ENCODE measurements around the gene INS.

The INS gene

DNA sequence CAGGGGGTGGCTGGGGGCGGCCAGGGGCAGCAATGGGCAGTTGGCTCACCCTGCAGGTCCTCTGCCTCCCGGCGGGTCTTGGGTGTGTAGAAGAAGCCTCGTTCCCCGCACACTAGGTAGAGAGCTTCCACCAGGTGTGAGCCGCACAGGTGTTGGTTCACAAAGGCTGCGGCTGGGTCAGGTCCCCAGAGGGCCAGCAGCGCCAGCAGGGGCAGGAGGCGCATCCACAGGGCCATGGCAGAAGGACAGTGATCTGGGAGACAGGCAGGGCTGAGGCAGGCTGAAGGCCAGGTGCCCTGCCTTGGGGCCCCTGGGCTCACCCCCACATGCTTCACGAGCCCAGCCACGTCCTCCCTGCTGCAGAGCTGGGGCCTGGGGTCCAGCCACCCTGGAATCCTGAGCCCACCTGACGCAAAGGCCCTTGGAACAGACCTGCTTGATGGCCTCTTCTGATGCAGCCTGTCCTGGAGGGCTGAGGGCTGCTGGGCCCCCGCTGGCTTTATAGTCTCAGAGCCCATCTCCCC, at the start of gene INS:
Gene INS (minus strand): TSS at position 474 of the 524 bp plus-strand sequence. CDS start 238 bp downstream, at position 236.
- no peak for DNase-seq

DNA sequence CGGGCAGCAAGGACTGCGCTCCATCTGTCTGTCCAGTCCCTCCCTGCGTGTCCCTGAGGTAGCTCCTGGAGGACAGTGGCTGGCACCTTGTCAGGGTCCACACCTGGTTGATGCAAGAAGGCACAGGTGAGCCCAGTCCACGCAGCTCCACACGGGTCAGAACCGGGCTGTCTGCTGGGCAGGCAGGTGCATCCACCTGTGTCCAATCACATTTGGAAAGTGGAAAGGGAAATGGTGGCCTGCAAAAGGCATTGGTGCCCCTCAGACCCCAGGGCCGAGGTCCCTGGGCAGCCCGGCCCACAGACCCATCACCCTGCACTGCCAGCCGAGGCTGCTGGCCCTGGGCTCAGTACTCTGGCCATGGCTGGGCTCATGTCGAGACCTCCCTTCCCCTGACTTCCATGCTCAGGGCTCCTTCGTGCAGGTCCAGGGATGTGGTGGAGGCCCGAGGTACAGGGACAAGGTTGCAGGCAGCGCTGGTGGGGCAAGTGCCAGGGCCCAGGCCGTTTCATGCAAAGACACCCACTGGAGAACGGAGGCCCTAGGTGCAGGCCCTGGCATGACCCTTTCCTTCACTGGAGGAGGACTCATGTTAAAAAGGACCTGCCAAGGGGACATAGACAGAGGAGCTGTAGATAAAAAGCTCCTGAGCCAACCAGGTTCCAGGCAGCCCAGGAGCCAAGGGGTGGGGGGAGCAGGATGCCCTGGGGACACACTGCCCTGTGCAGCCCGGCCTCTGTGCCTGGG, 49.5 kb upstream of the INS start:
- DNase-seq = no peak

DNA sequence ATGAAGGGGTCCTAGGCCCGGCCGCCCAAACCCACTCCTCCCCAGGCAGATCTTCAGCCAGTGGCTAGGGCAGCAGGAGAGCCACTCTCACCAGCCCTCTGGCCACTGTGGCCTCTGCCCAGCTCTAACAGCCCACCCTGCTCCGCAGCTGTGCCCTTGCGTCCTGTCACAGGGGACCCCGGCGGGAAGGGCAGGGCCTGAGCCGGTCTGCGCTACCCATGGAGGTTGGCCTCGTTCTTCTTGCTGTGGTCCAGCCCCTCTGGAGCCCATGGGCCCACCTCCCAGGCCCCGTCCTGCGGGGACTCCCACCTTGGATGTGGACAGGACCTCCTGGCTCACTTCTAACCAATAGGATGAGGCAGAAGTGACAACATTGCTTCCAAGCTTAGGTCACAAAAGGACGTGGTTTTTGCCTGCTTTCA, 48.9 kb upstream of the INS start:
- no peak for DNase-seq

DNA sequence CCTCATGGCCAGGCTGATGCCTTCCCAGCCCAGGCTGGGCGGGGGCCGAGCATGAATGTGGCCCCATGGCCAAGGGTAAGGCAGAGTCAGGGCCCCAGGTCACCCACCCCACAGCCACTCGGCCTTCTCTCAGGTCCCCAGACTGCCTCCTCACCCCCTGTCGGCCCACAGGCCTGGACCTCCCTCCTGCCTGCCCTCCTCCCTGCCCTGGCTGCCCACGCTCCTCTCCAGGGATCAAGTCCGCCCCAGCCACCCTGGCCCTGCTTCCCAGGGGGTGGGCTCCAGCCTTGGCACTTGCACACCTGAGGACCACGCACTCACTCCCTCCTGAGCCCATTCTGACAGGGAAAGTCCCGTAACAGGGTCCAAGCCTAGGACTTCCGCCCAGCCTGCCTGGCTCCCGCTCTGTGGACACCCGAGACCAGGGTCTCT, 48.4 kb upstream of the INS start:
- no peak for DNase-seq

DNA sequence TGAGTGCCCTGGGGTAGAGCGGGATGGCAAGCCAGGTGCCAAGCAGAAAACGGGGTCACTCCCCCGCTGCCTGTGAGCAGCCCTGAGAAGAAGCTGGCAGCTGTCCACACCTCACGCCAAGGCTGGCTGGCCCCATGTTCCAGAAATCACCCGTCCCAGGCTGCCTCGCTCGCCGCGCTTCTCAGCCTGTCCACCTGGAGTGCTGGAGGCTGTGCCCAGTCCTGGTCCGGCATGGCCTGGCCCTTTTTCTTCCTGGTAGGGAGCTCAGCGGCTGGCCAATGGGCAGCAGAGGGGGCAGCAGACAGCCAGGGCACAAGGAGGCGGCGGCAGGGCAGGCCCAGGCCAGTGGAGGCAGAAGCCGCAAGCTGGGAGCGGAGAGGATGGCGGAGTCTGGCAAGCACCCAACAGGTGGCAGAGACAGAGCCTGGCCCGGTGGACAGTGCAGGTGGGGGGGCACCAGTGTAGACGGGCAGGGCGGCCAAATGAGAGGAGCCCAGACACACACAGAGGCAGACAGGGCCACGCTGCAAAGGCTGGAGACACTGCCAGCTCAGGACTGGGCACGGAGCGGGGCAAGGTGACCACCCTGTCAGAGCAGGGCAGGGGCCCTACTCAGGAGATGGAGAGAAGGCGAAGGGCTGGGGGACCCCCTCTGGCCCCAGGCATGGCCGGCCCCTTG, 47.8 kb upstream of the INS start:
- peak in 16 of 58 donors; percentile 13 to 59 (median 30) for DNase-seq

DNA sequence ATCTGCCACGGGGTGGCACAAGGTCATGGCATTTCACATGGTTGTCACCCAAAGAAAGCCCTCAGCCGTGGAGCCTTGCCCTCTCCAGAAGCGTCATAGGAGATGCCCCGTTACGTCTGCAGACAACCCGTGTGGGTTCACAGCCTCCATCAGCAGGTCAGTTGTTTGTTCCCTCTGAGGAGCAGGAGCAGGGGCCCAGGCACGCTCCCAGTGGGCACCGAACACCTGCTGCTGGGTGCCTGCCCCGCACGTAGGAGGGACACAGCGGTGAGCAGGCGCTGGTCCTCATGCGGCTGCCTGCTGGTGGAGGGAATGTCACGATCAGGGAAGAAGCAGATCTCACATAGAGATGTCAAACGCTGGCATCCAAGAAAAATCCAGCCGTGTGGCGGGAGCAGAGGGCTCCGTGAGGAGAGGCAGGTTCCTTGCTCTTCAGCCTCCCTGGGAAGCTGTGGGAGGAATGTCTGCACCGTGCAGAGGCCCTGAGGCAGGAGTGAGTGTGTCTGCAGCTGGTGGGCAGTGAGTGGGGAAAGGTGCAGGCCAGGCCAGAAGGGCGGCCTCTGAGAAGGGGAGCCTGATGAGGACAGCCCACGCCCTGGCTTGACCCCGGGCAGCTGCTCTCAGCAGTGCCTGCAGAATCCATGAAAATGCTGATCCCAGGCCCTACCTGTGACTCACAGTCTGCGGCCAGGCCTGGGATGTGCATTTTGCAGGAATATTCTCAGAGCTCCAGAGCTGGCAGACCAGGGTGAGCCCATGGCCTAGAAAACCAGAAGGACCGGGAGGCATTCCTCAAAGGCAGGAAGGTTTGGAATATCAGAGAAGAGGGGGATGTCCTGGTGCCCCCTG, 47.0 kb upstream of the INS start:
- no peak for DNase-seq

DNA sequence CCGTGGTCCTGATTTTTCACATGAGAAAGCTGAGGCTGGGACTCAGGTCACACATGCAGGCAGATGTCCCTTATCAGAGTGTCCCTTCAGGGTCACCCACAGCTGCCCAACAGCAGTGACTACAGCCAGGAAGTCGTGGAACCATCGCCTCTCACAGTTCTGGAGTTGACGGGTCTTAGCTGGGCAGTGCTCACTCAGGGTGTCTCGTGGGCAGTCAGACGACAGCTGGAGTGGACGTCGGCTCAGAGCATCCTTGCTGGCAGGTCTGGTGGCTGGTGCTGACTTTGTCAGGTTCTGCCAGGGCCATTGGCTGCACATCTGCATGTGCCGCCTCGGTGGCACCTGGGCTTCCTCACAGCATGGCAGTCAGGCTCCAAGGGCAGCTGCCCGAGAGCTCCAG, 46.2 kb upstream of the INS start:
- no peak for DNase-seq

DNA sequence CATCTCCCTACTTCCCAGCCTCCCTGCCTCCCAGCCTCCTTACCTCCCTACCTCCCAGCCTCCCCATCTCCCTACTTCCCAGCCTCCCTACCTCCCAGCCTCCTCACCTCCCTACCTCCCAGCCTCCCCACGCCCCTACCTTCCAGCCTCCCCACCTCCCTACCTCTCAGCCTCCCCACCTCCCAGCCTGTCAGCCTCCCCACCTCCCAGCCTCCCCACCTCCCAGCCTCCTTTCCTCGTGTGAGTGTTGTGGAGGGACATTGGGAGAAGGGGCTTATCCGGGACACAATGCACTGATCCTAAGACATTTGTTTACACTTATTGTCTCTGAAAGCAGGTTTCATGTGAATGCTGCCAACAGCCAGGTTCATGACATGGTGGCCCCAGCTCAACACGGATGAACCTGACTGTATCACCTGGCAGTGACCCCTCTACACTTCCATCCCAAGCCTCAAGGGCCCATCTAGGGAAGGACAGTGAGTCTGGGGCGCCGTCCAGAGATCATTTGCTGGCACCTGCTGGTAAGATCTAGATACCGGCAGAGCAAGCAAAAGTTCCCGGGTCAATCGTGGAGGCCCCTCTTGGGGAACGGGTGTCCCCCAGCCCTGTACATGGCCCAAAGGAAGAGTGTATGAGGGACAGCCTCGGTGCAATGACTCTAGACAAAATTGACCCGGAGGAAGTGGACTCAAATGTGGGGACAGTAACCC, 45.1 kb upstream of the INS start:
- DNase-seq = no peak

DNA sequence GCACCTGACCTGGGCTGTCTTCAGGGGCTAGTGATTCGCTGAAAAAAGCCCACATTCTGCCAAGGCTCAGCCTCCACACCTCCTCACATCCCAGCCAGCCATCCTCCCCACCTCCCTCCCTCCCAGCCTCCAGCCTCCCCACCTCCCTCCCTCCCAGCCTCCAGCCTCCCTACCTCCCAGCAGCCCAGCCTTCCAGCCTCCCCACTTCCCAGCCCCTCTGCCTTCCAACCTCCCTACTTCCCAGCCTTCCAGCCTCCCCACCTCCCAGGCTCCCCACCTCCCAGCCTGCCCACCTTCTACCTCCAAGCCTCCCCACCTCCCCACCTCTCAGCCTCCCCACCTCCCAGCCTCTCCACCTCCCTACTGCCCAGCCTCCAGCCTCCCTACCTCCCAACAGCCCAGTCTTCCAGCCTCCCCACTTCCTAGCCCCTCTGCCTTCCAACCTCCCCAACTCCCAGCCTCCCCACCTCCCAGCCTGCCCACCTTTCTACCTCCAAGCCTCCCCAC, 44.3 kb upstream of the INS start:
- DNase-seq = no peak

DNA sequence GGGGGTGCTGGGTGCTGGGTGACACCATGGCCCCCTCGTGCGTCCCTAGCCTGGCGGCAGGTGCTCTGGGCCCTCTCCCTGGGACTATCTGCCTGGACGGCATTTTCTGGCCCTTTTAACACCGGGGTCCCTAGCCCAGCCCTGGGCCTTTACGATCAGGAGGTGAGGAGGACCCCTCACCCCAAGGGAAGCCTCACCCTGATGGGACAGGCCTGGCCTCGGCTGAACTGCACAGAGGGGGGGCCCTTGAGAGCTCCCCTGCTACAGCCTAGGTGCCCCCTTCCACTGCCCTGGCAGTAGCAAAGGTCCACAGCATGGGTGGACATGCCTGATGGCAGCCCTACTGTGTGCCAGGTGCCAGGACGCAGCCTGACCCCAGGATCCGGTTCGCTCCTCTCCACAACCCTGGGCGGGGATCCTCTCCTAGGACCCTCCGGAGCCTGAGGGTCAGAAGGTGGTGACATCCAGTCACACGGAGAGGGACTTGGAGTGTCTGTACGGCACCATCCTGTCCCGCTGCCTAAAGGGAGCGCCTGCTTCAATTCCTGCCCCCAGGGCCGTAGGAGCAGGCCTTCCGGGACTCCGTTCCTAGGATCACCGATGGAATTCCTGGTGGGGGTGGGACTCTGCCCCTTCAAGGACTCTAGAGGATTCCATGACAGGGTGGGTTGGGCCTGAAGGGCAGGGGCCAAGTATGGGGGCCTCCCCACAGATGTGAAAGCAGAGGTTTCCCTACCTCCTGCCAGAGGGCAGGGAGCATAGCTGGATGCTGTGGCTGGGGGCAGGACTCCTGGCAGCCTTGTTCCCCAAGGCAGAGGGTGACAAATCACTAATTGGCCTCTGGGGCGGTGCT, 43.6 kb upstream of the INS start:
- no peak for DNase-seq

DNA sequence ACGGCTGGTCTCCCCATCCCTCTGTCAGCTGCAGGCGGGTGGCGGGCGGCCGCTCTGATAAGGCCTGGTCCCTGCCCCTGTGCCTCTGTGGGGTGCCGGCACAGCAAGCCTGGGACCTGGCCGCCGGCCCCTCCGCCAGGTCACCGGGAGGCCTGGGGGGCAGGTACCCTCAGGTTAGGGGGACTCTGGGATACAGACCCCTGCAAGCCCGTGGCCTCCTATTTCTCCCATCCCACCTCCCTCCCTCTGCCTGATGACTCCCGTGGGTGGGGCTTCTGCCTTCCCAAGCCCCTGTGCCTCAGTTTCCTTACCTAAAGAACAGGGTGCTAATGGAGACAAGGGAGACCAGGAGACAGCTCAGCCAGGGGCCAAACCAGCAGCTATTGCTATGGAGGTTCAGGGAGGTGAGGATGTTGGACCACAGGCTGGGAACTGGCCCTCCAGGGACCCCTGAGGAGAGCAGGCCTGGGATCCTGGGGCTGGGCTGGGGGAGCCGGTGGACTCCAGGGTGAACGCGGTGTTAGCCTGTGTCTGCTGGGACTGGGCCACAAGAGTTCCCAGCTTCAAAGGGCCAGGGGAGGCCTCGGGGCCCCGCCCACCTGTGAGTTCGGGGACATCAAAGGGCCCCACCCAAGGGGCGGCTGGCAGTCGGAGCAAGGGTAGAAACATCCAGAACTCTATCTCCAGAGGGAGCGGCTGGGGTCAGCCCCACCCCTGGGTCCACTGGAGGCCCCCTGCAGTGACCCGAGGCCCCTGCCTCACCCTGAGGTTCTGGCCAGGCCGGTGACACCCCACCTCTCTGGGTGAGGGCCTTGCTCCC, 42.6 kb upstream of the INS start:
- DNase-seq = no peak

DNA sequence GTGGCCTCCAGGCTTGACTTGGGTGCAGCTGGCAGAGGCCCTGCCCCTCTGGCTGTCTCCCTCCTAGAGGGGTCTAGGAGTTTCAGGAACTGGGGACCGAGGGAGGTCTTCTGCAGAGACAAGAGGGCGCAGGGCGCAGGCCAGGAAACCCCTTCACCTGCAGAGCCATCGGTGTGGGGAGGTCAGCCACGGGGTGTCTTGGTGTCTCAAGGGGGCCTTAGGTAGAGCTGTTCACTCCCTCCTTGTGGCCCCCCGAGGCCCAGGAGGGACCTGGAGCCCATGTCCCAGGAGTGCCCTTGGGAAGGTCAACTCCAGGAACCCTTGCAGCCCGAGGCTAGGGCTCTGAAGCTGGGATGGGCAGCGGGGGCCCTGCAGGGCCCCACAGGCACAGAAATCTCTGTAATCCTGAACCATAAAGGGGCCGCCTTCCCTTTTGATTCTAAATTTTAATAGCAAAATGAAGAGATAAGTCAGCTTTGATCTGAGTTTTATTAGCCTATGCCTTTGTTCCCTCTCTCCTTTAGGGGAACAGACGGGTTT, 42.0 kb upstream of the INS start:
- DNase-seq = no peak

DNA sequence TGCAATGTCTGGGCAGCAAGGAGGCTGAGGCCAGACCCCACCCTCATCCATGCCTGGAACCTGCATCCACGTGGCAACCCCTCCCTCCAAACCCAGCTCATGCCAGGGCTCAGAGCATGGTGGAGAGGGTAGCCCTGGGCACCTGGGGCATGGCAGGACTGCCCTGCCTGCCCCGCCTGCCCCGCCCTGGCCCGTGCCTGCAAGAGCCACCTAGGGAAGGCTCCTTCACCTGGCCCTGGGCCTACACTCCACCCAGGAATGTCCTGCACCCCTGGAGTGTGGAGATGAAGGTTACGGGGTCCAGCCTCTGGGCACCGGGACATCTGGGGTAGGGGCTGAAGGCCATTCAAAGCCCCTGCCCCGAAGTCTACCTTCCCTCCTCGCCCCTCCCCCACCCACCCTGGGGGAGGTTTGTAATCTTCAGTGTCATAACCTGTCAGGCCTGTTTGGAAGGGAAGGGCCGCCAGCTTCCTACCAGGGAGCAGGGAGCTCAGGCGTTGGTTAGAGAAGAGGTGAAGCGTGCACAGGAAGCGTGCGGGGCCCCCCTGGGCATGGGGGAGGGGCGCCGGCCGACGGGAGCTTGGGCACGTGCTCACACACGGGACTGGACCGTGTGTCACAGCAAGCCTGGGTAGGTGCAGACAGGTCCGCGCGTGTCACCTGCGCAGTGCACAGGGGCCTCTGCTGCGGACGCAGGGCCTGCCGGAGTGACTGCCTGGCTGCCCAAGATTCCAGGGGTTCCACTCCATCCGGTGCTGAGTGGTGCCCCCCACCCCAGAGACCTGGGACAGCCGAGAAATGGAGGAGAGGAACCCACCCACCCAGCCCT, 41.3 kb upstream of the INS start:
- DNase-seq = no peak

DNA sequence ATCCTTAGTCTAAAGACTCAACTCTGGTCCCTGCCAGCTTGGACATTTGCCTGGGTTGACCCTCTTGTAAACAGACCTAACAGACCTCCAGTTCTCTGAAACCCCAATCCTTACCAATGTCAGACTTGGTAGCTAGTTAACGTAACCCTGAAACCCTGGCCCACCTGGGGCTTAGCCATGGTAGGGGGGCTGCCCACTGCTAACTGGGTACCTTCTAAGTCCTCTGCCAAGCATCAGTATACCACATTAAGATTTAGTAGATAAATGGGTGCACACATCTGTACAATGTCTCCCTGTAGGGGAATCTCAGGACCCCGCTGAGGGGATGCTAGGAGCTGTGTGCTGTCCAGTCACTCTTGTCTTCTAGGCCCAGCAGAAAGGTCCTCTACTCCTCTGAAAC, 40.5 kb upstream of the INS start:
- DNase-seq = no peak

DNA sequence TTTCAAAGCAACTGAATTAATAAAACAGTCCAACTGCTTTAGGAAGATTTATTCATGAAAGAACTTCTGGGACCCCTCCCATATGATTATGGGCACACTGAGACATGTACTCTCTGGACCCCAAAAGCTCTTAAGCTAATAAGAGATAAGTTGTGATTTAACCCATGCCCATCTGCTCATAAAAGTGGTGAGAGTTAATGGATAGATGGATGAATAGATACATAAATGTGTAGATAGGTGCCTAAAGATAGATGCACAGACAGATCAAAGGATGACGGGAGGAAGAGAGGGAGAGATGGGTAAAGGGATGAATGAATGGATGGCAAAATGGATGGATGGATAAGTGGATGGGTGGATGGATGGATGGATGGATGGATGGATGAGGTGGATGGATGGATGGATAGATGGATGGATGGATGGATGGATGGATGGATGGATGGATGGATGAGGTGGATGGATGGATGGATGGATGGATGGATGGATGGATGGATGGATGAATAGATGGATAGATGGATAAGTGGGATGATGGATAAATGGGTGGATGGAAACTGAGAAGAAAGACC, 40.0 kb upstream of the INS start:
- no peak for DNase-seq

DNA sequence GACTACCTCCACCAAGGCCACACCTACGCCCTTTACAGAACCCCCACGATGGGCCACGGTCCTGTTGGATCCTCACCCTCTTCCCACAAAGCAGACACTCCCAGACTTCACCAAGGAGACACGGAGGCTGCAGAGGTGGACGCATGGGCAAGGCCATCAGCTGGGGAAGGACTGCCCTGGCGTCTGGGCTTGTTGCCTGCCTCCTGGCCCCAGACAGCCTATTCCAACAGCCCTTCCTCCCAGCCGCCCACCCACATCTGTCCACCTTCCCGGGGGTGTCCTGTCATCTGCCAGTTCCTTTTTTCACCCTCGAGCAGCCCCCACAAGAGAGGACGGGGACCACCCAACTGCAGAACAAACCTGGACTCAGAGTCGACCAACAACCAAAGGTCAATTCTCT, 39.5 kb upstream of the INS start:
- DNase-seq = no peak
